SIG-M5 treated with dmso at 0.1 percent for 504 hours (cell line): ENCODE measurements around the gene DPY19L1.
A peak's percentile ranks its signal among the peaks of the same experiment; 100 is the strongest.
"Not testable (repeated sequence)": the region's sequence is repeated elsewhere in the genome, so short reads cannot be mapped to it uniquely, and the experiment has no call there.

Experiments
- DNase-seq: peaks from one replicate; lab custom pipeline; 2025; ENCODE audit not compliant: unreplicated experiment; lab: John Stamatoyannopoulos, UW

DPY19L1 gene

DNA sequence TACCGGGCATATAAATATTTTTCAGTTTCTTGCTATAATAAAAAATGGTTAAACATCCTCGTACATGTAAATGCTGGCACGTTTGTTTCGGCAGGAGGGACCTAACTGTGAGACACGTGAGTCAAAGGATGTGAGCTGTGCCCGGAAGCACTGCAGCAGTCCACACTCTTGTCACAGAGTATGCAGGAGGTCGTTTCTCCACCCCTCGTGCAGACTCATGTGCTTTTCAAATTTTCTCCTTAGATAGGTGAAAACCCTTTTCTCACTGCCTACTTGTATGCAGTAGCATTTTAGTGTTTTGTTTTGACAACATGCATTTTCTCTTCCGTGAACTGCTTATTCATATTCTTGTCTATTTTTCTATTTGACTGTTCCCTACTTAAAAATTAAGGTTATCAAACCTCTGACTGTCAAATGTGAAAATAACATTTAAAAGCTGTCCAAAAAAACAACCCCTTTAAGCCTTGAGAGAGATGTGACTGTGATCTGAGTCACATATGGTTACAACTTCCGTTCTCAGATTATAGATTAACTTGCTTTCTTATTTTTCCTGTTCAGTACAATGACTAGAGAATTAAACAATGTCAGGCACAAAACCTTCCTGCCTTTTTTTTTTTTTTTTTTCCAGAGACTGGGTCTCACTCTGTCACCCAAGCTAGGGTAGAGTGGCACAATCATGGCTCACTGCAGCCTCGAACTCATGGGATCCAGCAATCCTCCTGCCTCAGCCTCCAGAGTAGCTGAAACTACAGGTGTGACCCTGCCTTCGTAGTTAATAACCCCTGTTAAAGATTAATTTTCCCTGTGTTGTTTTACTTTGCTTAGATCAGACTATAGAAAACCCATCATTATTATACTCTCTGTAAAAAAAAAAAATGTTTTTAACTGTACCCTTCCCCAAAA lies 45.1 kb downstream of the DPY19L1 start:
- no peak for DNase-seq

- DNase-seq, result not testable (repeated sequence)
These were observed 48.7 kb downstream of the DPY19L1 start for GRCh38 chr7:34988442-34989125.

DNA sequence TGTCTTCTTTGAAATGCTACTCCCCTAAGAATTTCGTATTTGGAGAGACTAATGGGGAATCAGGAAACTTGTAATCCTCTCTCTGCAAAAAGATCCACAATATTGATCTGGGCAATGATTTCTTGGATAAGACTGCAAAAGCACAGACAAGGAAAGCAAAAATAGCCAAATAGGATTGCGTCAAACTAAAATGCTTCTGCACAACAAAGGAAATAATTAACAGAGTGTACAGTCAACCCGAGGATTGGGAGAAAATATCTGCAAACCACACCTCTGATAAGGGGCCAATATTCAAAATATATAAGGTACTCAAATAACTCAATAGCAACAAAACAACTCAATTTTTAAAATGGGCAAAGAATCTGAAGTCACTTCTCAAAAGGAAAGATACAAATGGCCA lies 52.1 kb downstream of the DPY19L1 start:
- not testable (repeated sequence) for DNase-seq

GRCh38 chr7:34984140-34984539 lies 53.1 kb downstream of the DPY19L1 start:
- DNase-seq, result not testable (repeated sequence)

- DNase-seq, result no peak
These were observed 54.8 kb downstream of the DPY19L1 start for GRCh38 chr7:34982371-34983019.

DNA sequence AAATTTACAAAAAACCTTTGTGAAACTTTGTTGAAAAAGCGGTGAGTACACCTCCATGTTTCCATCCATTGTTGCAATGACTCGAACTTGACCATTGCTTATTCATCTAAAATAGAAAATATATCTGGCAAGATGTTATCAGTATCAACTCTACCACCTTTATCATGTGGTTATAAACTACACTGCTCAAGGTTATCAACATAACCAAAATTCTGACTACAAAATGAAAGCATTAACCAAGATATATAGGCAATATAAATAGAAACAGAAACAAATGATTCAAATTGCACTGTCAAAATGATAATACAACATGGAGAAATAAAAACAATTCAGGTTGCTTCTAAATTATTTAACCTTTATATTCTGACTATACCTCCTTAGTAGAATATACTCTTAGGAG lies 58.2 kb downstream of the DPY19L1 start:
- DNase-seq, result not testable (repeated sequence)

DNA sequence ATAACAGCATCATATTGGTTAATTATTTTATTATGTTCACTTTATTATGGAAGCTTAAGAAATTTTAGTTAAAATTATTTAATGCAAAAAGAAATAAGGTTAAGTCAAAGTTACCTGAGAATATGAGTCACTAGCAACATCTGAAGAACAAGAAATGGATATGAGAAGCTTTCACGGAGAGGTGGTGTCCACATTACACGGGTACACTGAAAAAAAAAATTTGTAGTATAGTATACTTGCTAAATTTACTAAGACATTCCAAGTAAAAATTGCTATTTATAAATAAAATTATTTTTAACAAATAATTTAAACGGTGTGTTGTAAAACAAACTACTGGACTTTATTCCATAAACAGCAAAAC lies 63.9 kb downstream of the DPY19L1 start:
- DNase-seq, result no peak

DNA sequence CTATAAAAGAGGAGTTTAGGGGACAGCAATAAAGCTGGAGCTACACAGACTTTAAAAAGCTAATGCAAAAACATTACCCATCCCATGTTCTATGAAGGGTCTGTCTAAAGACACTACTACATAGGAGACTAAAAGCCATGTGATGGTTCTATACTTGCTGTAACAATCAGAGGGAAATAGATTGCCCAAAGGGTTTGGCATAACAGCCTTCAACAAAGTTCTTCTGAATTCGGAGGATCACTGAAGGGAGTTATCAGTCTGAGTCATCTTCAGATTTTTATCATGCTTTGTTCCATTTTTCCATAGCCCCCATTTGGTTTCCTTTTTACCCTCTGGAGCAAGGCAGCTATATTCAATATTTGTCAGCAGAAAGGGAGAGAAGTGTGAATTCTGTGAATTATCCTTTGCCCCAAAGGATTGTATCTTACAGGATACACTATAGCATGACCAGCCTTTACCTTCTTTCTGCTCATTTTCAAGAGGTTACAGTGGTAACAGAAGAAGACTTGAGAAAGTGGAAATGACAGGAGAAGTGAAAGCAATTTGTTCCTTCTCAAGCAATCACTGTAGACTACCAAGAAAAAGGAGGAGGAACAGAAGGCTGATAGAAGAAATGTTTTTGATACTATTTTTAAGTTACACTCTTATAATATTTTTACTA lies 64.4 kb downstream of the DPY19L1 start:
- peak; percentile 18 for DNase-seq

DNA sequence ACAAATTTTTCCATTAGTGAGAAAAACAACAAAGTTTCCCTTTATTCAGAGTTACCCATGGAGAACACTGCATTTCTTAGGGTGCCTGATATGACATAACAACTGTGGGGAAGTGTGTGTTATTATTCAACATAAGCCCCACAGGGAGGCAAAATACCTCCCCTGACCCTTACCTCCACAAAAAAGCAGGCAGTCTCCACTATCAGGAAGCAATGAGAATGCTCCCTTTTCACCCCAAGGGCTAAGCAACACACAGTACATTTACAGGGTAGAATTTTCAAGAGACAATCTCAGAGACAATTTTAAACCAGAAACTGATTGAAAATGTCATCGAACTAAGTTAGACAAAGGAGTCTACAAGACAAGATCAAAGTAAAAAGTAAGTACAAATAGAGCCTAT lies 69.5 kb downstream of the DPY19L1 start:
- DNase-seq, result not testable (repeated sequence)

DNA sequence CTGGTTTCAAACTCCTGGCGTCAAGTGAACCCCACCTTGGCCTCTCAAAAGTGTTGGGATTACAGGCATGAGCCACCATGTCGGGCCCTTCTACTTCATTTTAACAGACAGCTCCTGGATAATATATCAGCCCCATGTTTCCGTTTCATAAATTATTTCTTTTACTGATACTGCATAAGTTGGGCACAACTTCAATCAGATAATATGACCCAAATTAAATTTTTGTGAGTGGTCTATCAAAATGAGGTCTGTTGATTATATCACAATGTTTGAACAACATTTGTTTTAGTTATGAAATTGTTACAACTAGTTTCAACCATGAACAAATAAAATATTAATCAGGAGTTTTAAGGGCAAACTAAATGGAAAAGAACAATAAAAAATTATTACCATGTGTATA lies 70.8 kb downstream of the DPY19L1 start:
- DNase-seq, result not testable (repeated sequence)

- DNase-seq, result no peak
These were observed 79.3 kb downstream of the DPY19L1 start for GRCh38 chr7:34958021-34958420.

GRCh38 chr7:34952822-34953221 lies 84.5 kb downstream of the DPY19L1 start:
- DNase-seq, result no peak

- DNase-seq, result no peak
These were observed 87.9 kb downstream of the DPY19L1 start for GRCh38 chr7:34949361-34949760.

- not testable (repeated sequence) for DNase-seq
These were observed 89.9 kb downstream of the DPY19L1 start for GRCh38 chr7:34947427-34947826.

GRCh38 chr7:34946486-34946885 lies 90.8 kb downstream of the DPY19L1 start:
- no peak for DNase-seq

DNA sequence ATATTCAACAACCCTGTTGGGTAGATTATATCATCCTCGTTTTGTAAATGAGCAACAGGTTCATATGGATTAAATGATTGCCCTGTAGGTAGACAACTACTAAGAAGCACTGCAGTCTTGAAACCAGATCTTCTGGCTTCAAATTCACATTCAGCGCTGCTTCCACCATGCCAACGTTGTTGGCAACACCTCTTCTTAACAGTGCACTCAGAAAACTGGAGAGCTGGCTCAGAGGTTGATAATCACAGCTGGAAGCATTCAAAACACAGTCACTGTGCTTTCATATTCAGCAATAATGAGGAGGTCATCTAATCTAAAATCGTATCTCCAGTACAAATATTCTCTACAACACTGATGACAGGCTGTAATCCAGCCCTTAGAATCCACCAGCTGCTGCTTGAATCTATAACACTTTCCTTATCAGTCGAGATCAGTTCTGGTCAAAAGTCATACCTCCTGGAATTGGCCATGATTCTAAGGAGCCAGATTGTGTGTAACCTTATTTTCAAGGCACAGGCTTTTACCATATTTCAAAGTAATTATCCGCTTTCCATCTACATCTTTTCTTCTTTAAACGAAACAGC lies 91.3 kb downstream of the DPY19L1 start:
- not testable (repeated sequence) for DNase-seq

DNA sequence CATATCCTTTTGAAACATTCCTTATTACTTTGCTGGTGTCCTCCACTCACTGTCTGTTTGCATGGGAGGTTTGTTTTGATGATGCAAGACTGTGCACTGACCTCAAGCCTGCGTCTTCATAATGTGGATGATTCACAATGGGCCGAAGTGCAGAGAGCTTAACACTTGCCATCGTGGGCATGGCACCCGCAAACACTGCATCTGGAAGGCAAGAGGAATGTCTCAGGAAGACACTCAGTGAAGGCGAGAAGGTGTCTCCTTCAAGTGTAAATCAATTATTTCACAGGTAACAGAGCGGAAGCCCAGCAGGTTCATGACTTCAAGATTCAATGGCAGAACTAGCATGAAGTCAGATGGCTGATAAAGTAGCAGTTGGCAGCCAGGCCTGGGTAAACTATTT lies 98.1 kb downstream of the DPY19L1 start:
- no peak for DNase-seq

GRCh38 chr7:34935735-34936165 lies 101.5 kb downstream of the DPY19L1 start:
- DNase-seq, result not testable (repeated sequence)

- no peak for DNase-seq
These were observed 105.5 kb downstream of the DPY19L1 start for GRCh38 chr7:34931739-34932138.

DNA sequence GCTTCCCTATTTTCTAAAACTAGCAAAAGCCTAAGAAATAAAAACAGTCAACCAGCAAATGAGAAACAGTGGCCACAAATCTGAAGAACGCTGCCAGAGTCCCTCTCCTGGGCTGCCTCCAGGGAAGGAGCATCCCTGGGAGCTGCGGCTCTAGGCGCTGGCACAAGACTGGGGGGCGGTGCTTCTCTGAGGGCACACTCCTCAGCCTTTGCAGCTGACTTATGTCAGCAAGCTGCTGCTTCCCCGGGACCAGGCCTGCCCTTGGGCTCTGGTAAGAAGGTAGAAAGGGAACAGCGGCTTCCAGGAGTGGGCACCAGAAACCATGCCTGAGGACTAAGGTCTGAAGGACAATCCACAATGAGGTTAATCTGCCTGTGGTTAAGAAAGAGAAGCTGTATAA lies 107.5 kb downstream of the DPY19L1 start:
- not testable (repeated sequence) for DNase-seq

DNA sequence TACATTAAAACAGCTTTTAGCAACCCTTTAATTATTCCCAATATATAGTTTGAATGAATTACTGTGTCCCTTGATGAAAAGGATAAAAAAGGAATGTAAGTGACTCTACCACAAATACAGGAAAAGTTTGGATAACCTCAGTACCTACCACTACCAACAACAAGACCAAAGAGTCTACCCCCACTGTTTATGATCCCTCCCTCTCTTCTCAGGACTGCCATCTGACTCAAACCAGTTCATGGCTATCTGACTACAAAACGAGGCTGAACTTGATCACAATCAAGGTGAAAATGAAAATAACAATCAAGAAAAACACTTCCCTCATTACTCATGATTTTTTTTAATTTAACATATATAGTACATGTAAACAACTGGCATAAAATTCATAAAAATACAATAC lies 108.7 kb downstream of the DPY19L1 start:
- no peak for DNase-seq
